ENCODE data around the gene MED13.

MED13 gene, protein sequence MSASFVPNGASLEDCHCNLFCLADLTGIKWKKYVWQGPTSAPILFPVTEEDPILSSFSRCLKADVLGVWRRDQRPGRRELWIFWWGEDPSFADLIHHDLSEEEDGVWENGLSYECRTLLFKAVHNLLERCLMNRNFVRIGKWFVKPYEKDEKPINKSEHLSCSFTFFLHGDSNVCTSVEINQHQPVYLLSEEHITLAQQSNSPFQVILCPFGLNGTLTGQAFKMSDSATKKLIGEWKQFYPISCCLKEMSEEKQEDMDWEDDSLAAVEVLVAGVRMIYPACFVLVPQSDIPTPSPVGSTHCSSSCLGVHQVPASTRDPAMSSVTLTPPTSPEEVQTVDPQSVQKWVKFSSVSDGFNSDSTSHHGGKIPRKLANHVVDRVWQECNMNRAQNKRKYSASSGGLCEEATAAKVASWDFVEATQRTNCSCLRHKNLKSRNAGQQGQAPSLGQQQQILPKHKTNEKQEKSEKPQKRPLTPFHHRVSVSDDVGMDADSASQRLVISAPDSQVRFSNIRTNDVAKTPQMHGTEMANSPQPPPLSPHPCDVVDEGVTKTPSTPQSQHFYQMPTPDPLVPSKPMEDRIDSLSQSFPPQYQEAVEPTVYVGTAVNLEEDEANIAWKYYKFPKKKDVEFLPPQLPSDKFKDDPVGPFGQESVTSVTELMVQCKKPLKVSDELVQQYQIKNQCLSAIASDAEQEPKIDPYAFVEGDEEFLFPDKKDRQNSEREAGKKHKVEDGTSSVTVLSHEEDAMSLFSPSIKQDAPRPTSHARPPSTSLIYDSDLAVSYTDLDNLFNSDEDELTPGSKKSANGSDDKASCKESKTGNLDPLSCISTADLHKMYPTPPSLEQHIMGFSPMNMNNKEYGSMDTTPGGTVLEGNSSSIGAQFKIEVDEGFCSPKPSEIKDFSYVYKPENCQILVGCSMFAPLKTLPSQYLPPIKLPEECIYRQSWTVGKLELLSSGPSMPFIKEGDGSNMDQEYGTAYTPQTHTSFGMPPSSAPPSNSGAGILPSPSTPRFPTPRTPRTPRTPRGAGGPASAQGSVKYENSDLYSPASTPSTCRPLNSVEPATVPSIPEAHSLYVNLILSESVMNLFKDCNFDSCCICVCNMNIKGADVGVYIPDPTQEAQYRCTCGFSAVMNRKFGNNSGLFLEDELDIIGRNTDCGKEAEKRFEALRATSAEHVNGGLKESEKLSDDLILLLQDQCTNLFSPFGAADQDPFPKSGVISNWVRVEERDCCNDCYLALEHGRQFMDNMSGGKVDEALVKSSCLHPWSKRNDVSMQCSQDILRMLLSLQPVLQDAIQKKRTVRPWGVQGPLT (N-terminal part only)

DNA sequence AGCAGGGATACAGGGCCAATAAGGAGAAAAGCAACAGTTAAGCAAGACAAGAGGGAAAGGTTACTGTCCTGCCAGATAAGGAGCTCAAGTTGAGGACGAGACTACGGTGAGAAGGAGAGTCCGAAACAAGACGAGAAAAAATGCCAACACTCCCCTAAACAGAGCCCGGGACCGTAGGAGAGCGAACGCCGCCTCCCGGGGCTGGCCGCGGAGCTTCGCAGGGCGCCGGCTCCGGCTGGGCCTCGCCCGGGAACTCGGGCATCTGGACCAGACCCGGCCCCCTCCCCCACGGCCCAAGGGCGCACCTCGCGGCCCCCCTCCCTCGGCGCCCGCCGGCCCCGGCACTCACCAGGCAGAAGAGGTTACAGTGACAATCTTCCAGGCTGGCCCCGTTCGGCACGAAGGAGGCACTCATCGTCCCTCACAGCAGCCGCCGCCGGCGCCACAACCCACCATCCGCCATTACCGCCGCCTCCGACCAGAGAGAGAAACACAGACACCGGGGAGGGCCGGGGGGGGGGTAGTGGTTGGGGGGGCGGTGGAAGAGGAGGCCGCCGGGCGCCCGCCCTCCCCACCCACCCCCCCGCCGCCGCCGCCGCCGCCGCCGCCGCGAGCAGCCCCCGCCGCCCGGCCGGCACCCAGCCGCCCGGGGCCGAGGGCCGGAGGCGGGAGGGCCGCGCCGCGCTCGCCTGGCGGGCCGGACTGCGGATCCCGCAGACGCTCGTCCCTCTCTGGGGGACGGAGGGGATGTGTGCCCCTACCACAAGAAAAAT, at the start of gene MED13:
Gene MED13, minus strand, starts transcription at position 488 of the 773 bp plus-strand sequence. Its CDS starts 73 bp downstream, at position 415.
- peak within 1 kb of the TSS; percentile 100 for H3K9ac ChIP-seq (ENCODE audit: low read length)
- no peaks in the 10 kb centered on the region for H3K9me3 ChIP-seq (ENCODE audit: control insufficient read depth, low read length)
- H3K27me3 ChIP-seq (ENCODE audit: control insufficient read depth, insufficient read depth, low read length): no peaks in the 10 kb centered on the region
- no peaks in the 10 kb centered on the region for H3K36me3 ChIP-seq (ENCODE audit: control insufficient read depth, insufficient read depth, low read length)
- H3K4me1 ChIP-seq (ENCODE audit: control insufficient read depth, insufficient read depth, low read length): peaks cover 26% of the 10 kb centered on the region
- H3K4me3 ChIP-seq (ENCODE audit: low read length): peak within 1 kb of the TSS; percentile 85

DNA sequence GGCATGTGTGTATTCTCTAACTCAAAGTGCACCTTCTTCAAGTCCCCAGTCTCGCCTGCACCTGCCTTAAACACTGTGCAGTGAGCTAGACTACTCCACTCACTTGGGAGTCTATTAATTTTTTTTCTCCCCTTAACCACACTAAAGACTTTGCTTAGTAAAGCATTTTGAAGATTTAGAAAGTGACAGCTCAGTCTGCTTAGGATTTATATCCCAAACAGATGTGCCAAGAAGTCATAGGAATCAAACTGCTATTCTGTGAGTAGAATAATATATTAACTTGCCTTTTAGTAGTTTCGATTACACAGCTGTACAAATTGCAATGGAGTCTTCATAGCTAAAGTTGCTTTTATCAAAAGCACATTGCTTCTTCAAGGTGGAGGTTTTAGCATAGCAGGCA, 47.2 kb upstream of the MED13 start:
- H3K36me3 ChIP-seq (ENCODE audit: control insufficient read depth, insufficient read depth, low read length): no peaks in the 10 kb centered on the region
- H3K9me3 ChIP-seq (ENCODE audit: control insufficient read depth, low read length): no peaks in the 10 kb centered on the region
- H3K4me3 ChIP-seq (ENCODE audit: low read length): no peak overlapping the region

DNA sequence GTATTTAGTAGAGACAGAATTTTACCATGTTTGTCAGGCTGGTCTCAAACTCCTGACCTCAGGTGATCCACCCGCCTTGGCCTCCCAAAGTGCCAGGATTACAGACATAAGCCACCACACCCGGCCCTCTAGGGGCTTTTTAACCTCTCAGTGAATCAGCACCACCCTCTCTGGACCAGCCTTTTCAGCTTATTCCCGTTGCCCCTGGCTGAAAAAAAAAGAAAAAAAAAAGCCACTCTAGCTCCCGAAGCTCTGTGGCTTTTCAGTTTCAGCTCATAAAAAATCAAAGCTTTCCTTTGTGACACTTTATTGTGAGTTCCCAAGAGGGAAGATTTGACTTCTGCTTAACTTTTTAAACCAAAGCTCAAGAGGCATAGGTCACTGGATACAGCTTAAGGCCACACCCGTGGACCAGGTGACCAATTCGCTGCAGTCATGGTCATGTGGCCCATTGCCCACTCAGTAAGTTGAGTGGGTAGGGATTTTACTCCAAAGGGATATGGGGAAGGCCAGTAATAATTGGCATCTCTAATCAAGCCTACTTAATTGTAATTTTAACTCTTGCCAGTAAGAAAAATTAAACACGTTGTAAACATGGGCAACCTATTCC, 46.6 kb upstream of the MED13 start:
- Histone ChIP-seq H3K9me3 (ENCODE audit: control insufficient read depth, low read length) (no peaks in the 10 kb centered on the region), H3K4me3 (ENCODE audit: low read length) (no peak overlapping the region), H3K36me3 (ENCODE audit: control insufficient read depth, insufficient read depth, low read length) (no peaks in the 10 kb centered on the region), H3K4me1 (ENCODE audit: control insufficient read depth, insufficient read depth, low read length) (peaks cover 13% of the 10 kb centered on the region), H3K27me3 (ENCODE audit: control insufficient read depth, insufficient read depth, low read length) (no peaks in the 10 kb centered on the region), H3K9ac (ENCODE audit: low read length) (no peak overlapping the region)

More for the DNA sequence above, 47.2 kb upstream of the MED13 start:
- Histone ChIP-seq H3K9ac (ENCODE audit: low read length) (no peak overlapping the region), H3K27me3 (ENCODE audit: control insufficient read depth, insufficient read depth, low read length) (no peaks in the 10 kb centered on the region), H3K4me1 (ENCODE audit: control insufficient read depth, insufficient read depth, low read length) (peaks cover 13% of the 10 kb centered on the region)

DNA sequence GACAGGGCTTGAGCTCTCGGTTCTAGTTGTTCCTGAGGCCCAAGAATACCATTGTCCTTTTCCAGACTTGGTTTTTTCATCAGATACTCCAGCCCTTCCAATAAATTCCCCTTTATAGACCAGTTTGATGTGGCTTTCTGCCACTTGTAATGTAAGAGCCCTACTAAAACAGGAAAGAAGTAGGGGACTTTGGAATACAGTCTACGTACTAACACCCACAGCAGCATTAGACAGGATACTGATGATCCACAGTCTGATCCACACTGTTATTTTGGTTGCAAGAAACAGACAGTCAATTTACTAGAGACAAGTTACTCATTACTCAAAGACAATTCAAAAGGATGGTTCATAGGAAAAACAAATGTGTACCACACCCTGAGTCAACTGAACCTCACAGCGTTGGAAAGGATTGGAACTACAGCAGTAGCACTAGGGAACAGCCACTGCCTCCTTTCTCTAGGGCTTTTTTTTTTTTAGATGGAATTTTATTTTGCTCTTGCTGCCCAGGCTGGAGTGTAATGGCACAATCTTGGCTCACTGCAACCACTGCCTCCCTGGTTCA, 45.9 kb upstream of the MED13 start:
- H3K9me3 ChIP-seq (ENCODE audit: control insufficient read depth, low read length): no peaks in the 10 kb centered on the region
- no peak overlapping the region for H3K9ac ChIP-seq (ENCODE audit: low read length)
- H3K36me3 ChIP-seq (ENCODE audit: control insufficient read depth, insufficient read depth, low read length): no peaks in the 10 kb centered on the region
- no peak overlapping the region for H3K4me3 ChIP-seq (ENCODE audit: low read length)
- no peaks in the 10 kb centered on the region for H3K27me3 ChIP-seq (ENCODE audit: control insufficient read depth, insufficient read depth, low read length)
- peaks cover 13% of the 10 kb centered on the region for H3K4me1 ChIP-seq (ENCODE audit: control insufficient read depth, insufficient read depth, low read length)

DNA sequence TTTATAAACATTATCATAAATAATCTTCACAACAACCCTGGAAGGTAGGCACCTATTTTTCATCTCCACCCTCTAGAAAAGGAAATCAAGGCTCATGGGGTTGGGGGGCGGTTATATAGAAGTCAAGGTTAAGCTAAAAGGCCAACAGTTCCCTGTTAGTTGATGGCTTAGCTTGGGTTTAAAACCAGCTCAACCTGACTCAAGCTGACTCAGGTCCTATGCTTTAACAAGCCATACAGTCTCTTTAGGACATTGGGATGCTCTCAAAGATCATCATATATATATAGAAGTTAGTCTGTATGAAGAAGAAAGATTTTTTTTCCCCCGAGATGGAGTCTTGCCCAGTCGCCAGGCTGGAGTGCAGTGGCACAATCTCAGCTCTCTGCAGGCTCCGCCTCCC, 44.8 kb upstream of the MED13 start:
- H3K9ac ChIP-seq (ENCODE audit: low read length): no peak overlapping the region

DNA sequence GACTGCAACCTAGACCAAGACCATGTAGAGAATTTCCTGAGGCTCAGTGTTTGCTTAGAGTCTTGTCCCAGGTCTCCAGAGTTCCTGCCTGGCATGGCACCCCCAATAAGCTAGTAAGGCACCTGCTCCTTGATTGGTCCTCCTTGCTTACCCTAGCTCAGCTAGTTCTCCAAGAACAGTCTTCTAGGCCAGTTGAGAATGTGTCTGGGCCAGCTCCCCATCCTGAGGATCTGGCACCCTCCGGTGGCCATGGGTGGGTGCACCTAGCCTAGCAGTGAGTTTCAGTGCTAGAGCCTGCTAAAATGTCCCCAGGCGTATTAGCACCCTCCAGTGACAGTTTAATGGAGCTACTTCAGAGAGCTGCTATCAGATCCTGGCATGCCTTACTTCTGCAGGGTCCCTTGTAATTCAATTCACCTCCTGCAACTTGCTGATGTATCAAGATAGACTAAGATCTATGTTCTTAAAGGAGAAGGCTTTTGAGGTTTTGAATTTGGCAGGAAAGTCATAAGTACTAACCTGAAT, 44.4 kb upstream of the MED13 start:
- H3K4me1 ChIP-seq (ENCODE audit: control insufficient read depth, insufficient read depth, low read length): peaks cover 13% of the 10 kb centered on the region
- no peak overlapping the region for H3K4me3 ChIP-seq (ENCODE audit: low read length)
- no peaks in the 10 kb centered on the region for H3K36me3 ChIP-seq (ENCODE audit: control insufficient read depth, insufficient read depth, low read length)
- H3K9me3 ChIP-seq (ENCODE audit: control insufficient read depth, low read length): no peaks in the 10 kb centered on the region
- no peaks in the 10 kb centered on the region for H3K27me3 ChIP-seq (ENCODE audit: control insufficient read depth, insufficient read depth, low read length)
- H3K9ac ChIP-seq (ENCODE audit: low read length): no peak overlapping the region

More for the DNA sequence above, 44.8 kb upstream of the MED13 start:
- H3K4me3 ChIP-seq (ENCODE audit: low read length): no peak overlapping the region
- H3K27me3 ChIP-seq (ENCODE audit: control insufficient read depth, insufficient read depth, low read length): no peaks in the 10 kb centered on the region
- H3K4me1 ChIP-seq (ENCODE audit: control insufficient read depth, insufficient read depth, low read length): peaks cover 13% of the 10 kb centered on the region
- no peaks in the 10 kb centered on the region for H3K36me3 ChIP-seq (ENCODE audit: control insufficient read depth, insufficient read depth, low read length)
- no peaks in the 10 kb centered on the region for H3K9me3 ChIP-seq (ENCODE audit: control insufficient read depth, low read length)

DNA sequence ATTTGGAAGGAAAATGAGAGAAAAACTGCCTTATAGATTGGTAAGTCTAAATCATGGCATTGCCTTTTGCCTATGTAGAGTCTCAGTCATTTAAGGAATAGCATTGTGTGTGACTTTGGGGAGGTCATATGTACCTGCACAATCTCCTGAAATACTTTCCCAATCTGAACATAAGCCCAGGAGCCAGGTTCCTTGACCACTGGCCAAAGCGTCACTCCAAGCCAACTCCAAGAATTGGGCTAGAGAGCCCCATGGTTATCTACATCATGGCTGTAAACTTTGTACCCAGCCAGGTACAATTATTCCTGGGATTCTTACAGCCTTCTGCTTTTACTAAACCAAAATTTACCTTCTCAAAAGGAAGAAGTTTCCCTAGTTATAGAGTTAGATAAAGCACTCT, 40.8 kb upstream of the MED13 start:
- H3K9me3 ChIP-seq (ENCODE audit: control insufficient read depth, low read length): no peaks in the 10 kb centered on the region
- no peaks in the 10 kb centered on the region for H3K36me3 ChIP-seq (ENCODE audit: control insufficient read depth, insufficient read depth, low read length)
- H3K4me3 ChIP-seq (ENCODE audit: low read length): no peak overlapping the region
- peaks cover 1% of the 10 kb centered on the region for H3K4me1 ChIP-seq (ENCODE audit: control insufficient read depth, insufficient read depth, low read length)
- no peaks in the 10 kb centered on the region for H3K27me3 ChIP-seq (ENCODE audit: control insufficient read depth, insufficient read depth, low read length)
- no peak overlapping the region for H3K9ac ChIP-seq (ENCODE audit: low read length)

DNA sequence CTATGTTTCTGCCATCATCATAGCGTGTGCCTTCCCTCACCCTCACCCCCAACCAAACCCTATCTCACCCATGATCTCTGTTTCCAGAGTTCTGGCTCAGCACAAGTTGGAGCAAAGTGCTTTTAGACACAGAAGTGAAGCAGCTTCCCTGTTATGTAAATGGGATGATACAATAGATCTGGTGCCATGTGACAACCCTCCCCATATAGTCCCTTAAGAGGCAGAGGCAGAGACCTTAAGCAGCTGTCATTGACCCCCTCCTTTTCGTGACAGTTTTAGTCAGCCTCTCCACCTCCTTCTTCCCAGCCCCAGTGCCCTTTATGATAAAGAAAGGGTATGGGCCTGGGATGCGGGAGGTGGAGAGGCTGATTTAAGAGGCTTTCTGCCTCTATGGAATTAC, 40.3 kb upstream of the MED13 start:
- Histone ChIP-seq H3K36me3 (ENCODE audit: control insufficient read depth, insufficient read depth, low read length) (no peaks in the 10 kb centered on the region), H3K27me3 (ENCODE audit: control insufficient read depth, insufficient read depth, low read length) (no peaks in the 10 kb centered on the region), H3K9me3 (ENCODE audit: control insufficient read depth, low read length) (no peaks in the 10 kb centered on the region), H3K4me1 (ENCODE audit: control insufficient read depth, insufficient read depth, low read length) (no peaks in the 10 kb centered on the region), H3K9ac (ENCODE audit: low read length) (no peak overlapping the region), H3K4me3 (ENCODE audit: low read length) (no peak overlapping the region)

DNA sequence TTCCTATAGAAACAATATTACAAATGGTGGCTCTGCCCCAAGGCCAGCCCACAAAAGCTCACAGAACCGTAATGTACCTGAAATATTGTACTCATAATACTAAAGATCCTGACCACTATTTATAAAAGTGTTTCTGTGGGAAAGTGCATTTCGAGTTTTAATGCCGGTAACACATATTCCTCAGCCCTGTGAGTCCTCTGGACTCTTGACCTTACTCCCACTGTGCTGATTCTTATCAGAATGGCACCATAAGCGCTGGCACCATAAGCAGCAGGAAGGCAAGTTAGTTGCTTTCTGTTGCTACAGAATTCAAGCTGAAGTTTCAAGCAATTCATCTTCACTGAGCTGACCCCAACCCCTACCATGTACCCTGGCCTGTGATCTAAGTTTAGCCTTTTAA, 36.4 kb upstream of the MED13 start:
- H3K4me3 ChIP-seq (ENCODE audit: low read length): no peak overlapping the region
- H3K4me1 ChIP-seq (ENCODE audit: control insufficient read depth, insufficient read depth, low read length): no peaks in the 10 kb centered on the region
- no peaks in the 10 kb centered on the region for H3K27me3 ChIP-seq (ENCODE audit: control insufficient read depth, insufficient read depth, low read length)
- H3K9me3 ChIP-seq (ENCODE audit: control insufficient read depth, low read length): no peaks in the 10 kb centered on the region
- no peaks in the 10 kb centered on the region for H3K36me3 ChIP-seq (ENCODE audit: control insufficient read depth, insufficient read depth, low read length)
- no peak overlapping the region for H3K9ac ChIP-seq (ENCODE audit: low read length)

DNA sequence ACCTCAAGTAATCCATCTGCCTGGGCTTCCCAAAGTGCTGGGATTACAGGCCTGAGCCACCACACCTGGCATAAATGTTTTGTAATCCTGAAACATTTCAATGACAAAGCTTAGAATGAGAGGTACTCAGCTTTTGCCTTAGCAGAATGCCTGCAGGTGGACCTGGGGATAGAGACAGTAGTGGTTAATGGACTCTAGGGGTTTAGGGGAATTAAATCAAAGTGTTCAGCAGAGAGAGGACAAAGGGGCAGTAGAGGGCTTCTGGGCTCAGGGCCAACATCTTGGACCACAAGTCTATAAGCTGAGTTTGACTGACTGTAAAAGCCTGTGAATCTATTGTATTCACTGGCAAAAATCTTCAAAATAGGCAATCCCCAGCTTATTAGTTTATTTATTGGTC, 36.0 kb upstream of the MED13 start:
- Histone ChIP-seq H3K4me3 (ENCODE audit: low read length) (no peak overlapping the region), H3K36me3 (ENCODE audit: control insufficient read depth, insufficient read depth, low read length) (no peaks in the 10 kb centered on the region), H3K4me1 (ENCODE audit: control insufficient read depth, insufficient read depth, low read length) (no peaks in the 10 kb centered on the region), H3K9ac (ENCODE audit: low read length) (no peak overlapping the region), H3K27me3 (ENCODE audit: control insufficient read depth, insufficient read depth, low read length) (no peaks in the 10 kb centered on the region), H3K9me3 (ENCODE audit: control insufficient read depth, low read length) (no peaks in the 10 kb centered on the region)
